Choroid plexus epithelial cell (primary cell): ENCODE measurements around the gene LUC7L2.
A peak's percentile ranks its signal among the peaks of the same experiment; 100 is the strongest.
"Not testable (repeated sequence)": the region's sequence is repeated elsewhere in the genome, so short reads cannot be mapped to it uniquely, and the experiment has no call there.

Experiments
- DNase-seq: peaks from one replicate; pipeline ENCODE4 v3.0.0-alpha.2; 2010; ENCODE audit warnings: low read depth
- H3K4me3 ChIP-seq: 2 replicates; pipeline ENCODE4 v1.5.1; 2011; ENCODE audit warnings: low read depth, mild to moderate bottlenecking, control low read depth, low read length, moderate library complexity
- TF ChIP-seq, protein P1 (sequence below): conservative IDR thresholded peaks from 2 replicates; pipeline ENCODE4 v1.5.1; 2011; ENCODE audit warnings: low read depth, mild to moderate bottlenecking, control low read depth, inconsistent platforms, low read length, moderate library complexity

Gene LUC7L2

DNA sequence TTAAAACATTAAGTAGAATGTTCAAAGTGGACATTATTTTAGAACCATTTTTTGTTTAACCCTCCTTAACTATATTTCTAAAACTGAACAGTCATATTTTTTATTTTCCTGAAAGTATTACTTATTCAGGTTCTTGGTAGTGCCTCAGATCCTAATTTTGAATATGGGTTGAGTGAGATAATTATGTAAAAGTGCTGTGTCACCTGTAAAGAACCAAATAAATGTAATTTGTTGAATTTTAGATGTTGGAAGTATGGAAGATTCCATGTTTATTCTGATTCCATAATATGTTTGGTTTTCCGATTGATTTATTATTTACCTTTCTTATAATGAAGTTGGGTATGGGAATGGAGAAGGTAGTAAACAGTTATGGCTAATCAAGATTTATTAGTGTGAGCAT lies 61.4 kb downstream of the LUC7L2 start:
- TF ChIP-seq, protein P1, sequence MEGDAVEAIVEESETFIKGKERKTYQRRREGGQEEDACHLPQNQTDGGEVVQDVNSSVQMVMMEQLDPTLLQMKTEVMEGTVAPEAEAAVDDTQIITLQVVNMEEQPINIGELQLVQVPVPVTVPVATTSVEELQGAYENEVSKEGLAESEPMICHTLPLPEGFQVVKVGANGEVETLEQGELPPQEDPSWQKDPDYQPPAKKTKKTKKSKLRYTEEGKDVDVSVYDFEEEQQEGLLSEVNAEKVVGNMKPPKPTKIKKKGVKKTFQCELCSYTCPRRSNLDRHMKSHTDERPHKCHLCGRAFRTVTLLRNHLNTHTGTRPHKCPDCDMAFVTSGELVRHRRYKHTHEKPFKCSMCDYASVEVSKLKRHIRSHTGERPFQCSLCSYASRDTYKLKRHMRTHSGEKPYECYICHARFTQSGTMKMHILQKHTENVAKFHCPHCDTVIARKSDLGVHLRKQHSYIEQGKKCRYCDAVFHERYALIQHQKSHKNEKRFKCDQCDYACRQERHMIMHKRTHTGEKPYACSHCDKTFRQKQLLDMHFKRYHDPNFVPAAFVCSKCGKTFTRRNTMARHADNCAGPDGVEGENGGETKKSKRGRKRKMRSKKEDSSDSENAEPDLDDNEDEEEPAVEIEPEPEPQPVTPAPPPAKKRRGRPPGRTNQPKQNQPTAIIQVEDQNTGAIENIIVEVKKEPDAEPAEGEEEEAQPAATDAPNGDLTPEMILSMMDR: no peak
- DNase-seq: no peak
- no peak overlapping the region for H3K4me3 ChIP-seq

DNA sequence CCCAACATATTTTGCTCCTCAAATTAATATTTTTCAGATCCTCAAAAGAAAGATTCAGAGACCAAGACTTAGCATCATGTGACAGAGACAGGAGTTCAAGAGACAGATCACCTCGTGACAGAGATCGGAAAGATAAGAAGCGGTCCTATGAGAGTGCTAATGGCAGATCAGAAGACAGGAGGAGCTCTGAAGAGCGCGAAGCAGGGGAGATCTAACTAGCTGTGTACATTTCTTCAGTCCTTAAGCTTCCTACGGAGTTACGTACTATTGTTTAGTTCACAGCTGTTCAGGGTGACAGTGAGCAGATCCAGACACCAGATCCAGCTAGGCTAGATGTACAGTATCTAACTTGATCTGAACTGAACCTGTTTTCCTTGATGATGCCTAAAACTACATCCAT lies 62.4 kb downstream of the LUC7L2 start:
- TF ChIP-seq, protein P1: no peak
- H3K4me3 ChIP-seq: no peak overlapping the region
- DNase-seq: no peak

DNA sequence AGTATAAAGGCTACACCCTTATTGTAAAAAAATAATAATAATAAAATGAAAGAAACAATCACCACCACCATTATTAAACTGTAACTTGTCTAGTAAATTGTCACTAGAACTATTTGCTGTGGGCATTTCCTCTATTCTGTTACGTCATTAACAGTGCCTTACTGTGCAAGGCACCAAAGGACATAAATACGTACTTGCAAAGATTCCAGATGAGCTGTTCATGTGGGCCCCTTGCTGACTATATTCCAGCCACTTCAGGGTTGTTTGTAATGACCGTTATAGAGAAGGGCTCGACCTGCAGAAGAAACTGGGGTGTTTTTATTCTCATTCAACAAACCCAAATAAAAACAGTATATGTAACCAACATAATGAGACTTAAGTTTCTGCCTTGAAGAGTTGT lies 63.4 kb downstream of the LUC7L2 start:
- TF ChIP-seq, protein P1: no peak
- DNase-seq: peak; percentile 87
- no peak overlapping the region for H3K4me3 ChIP-seq

DNA sequence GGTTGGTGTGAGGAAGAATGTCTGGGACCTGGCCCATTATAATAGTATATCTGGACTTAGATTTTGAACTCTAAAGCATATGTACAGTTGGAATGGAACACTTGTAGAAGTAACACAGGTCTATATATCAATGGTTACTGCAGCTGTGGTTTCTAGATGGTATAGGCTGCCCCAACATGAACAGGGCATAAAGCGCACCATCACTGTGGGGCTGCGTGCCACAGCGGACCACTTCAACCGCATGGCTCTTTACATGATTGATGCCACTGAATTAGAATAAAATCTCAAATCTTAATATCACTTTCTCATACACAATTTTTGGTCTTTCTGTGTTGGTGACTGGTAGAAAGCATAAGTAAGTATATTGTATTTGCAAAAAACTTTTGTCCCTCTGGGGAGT lies 64.3 kb downstream of the LUC7L2 start:
- DNase-seq: no peak
- no peak overlapping the region for H3K4me3 ChIP-seq
- TF ChIP-seq, protein P1: no peak

DNA sequence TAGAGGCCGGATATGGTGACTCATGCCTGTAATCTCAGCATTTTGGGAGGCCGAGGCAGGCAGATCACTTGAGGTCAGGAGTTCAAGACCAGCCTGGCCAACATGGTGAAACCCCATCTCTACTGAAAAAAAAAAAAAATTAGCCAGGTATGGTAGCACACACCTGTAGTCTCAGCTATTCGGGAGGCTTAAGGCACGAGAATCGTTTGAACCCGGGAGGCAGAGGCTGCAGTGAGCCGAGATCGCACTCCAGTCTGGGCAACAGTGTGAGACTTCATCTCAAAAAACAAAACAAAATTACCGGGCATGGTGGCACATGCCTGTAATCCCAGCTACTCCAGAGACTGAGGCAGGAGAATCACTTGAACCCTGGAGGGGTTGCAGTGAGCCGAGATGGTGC lies 66.0 kb downstream of the LUC7L2 start:
- not testable (repeated sequence) for DNase-seq

DNA sequence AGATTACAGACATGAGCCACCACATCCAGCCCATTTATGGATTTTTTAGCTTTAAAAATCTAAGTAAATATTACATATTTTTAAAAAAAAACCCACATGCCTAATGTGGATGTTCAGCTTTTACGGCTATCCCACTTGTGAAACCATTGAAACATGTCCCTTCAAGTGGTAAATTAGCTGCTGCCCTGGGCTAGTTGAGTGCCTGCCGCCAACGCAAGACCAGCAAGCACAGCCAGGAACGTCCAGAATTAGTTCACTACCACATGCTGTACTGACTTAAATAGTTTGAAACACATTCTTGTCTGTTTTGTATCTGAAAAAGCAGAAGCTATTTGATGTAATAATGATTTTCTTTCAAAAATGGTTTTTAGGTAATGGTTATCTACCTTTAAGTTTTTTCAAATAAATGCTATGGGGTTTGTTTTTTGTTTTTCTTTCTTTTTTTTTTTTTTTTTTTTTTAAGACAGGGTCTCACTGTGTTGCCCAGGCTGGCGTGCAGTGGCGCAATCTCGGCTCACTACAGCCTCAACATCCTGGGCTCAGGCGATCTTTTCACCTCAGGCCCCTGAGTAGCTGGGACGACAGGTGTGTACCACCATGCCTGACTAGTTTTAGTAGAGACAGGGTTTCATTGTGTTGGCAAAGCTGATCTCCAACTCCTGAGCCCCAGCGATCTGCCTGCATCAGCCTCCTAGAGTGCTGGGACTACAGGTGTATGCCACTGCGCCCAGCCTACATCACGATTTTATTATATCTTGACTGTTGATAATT lies 66.7 kb downstream of the LUC7L2 start:
- no peak overlapping the region for H3K4me3 ChIP-seq
- DNase-seq: peak; percentile 19
- TF ChIP-seq, protein P1: no peak

More for the DNA sequence above, 66.0 kb downstream of the LUC7L2 start:
- H3K4me3 ChIP-seq: not testable (repeated sequence)

DNA sequence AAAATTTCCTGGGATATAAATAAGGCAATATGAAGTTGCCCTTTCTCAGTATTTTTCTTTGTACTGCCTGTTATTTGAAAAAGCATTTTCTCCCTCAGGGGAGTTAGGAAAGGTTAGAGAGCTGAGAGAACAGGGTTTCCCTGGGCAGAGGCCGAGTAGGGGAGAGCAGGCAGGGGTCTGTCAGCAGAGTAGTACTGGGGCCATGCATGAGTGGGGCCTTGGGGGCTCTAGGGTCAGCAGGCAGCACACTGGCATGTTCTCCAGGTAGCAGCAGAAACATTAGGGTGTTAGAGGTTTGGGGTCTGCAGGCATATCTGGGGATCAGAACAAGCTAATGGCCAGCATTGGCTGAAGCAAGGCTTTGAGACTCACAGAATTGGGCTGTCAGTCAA lies 67.3 kb downstream of the LUC7L2 start:
- TF ChIP-seq, protein P1: no peak

More for the DNA sequence above, 67.3 kb downstream of the LUC7L2 start:
- H3K4me3 ChIP-seq: no peak overlapping the region
- DNase-seq: no peak
